SU-DHL-6 (cell line): Measurements from ENCODE around the gene CLDN17.

Source experiments
- EZH2phosphoT487 ChIP-seq: fragments of 200-600 bp; sonication (generic), shearing (Covaris generic); conservative IDR thresholded peaks from 2 replicates; pipeline ENCODE4 v1.6.1; 2018; ENCODE audit warnings: mild to moderate bottlenecking, antibody characterized with exemption, low read length, moderate library complexity, mixed read lengths
- TF ChIP-seq, protein P1 (sequence below): fragments of 200-600 bp; sonication (generic); IDR thresholded peaks from one replicate; pipeline ENCODE4 v1.5.1; 2017; ENCODE audit warnings: antibody characterized with exemption, mild to moderate bottlenecking, low read length, moderate library complexity; ENCODE audit not compliant: insufficient read depth, poor library complexity, severe bottlenecking

DNA sequence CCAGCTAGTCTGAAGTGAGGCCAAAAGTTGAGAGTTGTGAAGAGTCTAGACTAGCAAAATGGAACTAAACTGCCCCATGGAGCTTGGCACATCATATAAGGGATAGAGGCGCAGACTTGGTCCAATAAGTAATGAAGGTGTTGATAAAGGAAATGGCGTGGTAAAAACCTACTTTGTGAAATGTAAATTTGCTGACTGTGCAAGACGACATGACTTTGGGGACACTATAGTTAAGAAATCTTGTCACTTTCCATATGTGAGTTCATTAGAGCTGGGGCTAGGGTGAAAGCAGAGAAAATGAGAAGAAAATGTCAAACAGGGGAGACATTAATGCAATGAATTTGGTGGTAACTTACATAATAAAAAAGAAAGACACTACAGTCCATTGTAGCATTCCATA, 50.1 kb downstream of the CLDN17 start:
- TF ChIP-seq, protein P1, sequence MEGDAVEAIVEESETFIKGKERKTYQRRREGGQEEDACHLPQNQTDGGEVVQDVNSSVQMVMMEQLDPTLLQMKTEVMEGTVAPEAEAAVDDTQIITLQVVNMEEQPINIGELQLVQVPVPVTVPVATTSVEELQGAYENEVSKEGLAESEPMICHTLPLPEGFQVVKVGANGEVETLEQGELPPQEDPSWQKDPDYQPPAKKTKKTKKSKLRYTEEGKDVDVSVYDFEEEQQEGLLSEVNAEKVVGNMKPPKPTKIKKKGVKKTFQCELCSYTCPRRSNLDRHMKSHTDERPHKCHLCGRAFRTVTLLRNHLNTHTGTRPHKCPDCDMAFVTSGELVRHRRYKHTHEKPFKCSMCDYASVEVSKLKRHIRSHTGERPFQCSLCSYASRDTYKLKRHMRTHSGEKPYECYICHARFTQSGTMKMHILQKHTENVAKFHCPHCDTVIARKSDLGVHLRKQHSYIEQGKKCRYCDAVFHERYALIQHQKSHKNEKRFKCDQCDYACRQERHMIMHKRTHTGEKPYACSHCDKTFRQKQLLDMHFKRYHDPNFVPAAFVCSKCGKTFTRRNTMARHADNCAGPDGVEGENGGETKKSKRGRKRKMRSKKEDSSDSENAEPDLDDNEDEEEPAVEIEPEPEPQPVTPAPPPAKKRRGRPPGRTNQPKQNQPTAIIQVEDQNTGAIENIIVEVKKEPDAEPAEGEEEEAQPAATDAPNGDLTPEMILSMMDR = no peak
- TF ChIP-seq EZH2phosphoT487 = no peak
